Anterior cingulate cortex (tissue), 58 donors: Measurements from ENCODE around the gene C2CD2.

ENCODE experiments used
- DNase-seq, 58 donors: peaks; one replicate each; lab custom pipeline; 2025; lab: John Stamatoyannopoulos, UW

C2CD2 gene

GRCh38 chr21:41892726-41893125 is 61.1 kb downstream of the C2CD2 start:
- no peak for DNase-seq

- no peak for DNase-seq
Measured at GRCh38 chr21:41891132-41891531, 62.7 kb downstream of the C2CD2 start.

GRCh38 chr21:41890355-41890754 is 63.5 kb downstream of the C2CD2 start:
- no peak for DNase-seq

GRCh38 chr21:41888749-41889376 is 65.0 kb downstream of the C2CD2 start:
- no peak for DNase-seq

GRCh38 chr21:41887667-41888066 is 66.2 kb downstream of the C2CD2 start:
- DNase-seq = no peak

GRCh38 chr21:41886328-41886727 is 67.5 kb downstream of the C2CD2 start:
- DNase-seq = no peak

- DNase-seq = no peak
Measured at GRCh38 chr21:41885341-41886024, 68.3 kb downstream of the C2CD2 start.

GRCh38 chr21:41884501-41885030 is 69.3 kb downstream of the C2CD2 start:
- no peak for DNase-seq

- DNase-seq = no peak
Measured at GRCh38 chr21:41883582-41883981, 70.2 kb downstream of the C2CD2 start.

GRCh38 chr21:41881051-41881450 is 72.8 kb downstream of the C2CD2 start:
- DNase-seq = no peak

GRCh38 chr21:41880153-41880552 is 73.7 kb downstream of the C2CD2 start:
- DNase-seq = no peak

GRCh38 chr21:41879190-41879998 is 74.4 kb downstream of the C2CD2 start, which contains the start of gene PRDM15:
Gene PRDM15 (minus strand): TSS chr21:41879344. CDS start chr21:41860363, 18,981 bp downstream.
- peak in 57 of 58 donors; percentile 21 to 84 (median 73) for DNase-seq

GRCh38 chr21:41878831-41879189 is 75.0 kb downstream of the C2CD2 start:
- DNase-seq = peak in 55 of 58 donors; percentile 29 to 84 (median 69)

GRCh38 chr21:41877901-41878830 is 75.7 kb downstream of the C2CD2 start:
- DNase-seq = peak in 11 of 58 donors; percentile 8 to 39 (median 18)

- no peak for DNase-seq
Measured at GRCh38 chr21:41876928-41877652, 76.7 kb downstream of the C2CD2 start.

- DNase-seq = no peak
Measured at GRCh38 chr21:41876396-41876795, 77.4 kb downstream of the C2CD2 start.

GRCh38 chr21:41875086-41875485 is 78.7 kb downstream of the C2CD2 start:
- no peak for DNase-seq

- DNase-seq = no peak
Measured at GRCh38 chr21:41874611-41875010, 79.2 kb downstream of the C2CD2 start.

- DNase-seq = no peak
Measured at GRCh38 chr21:41873426-41873825, 80.4 kb downstream of the C2CD2 start.
